Esophagus squamous epithelium (tissue), 5 donors: Measurements from ENCODE around the gene ALKBH5. TPM values are rescaled to one million over a fixed set of nuclear protein-coding genes. Genes with fewer than 3 reads are reported as not detected.

Experiments used
- DNase-seq: peaks from one replicate; lab custom pipeline; 2025; lab: John Stamatoyannopoulos, UW
- H3K27ac ChIP-seq, 4 donors: fragments of 200-600 bp; sonication (generic); one replicate each; pipeline ENCODE4 v1.5.1; 2016 to 2019; ENCODE audit warnings: mild to moderate bottlenecking in 1 of 4
- H3K27me3 ChIP-seq, 4 donors: fragments of 200-600 bp; sonication (generic); 1 replicate in 3 of 4; 2 replicates in 1 of 4; pipeline versions ENCODE4 v1.5.1 to v1.6.0; 2017 to 2021; ENCODE audit warnings: antibody characterized with exemption in 1 of 4
- H3K36me3 ChIP-seq, 3 donors: fragments of 200-600 bp; sonication (generic); one replicate each; pipeline ENCODE4 v1.5.1; 2016 to 2019
- H3K4me1 ChIP-seq, 3 donors: fragments of 200-600 bp; sonication (generic); one replicate each; pipeline ENCODE4 v1.5.1; 2017 to 2019
- H3K4me3 ChIP-seq, 4 donors: fragments of 200-600 bp; sonication (generic); 1 replicate in 3 of 4; 2 replicates in 1 of 4; pipeline ENCODE4 v1.5.1; 2016 to 2019; ENCODE audit warnings: mild to moderate bottlenecking in 2 of 4, moderate library complexity in 1 of 4
- H3K9me3 ChIP-seq, 3 donors: fragments of 200-600 bp; sonication (generic); one replicate each; pipeline ENCODE4 v1.5.1; 2016 to 2019
- POLR2A ChIP-seq, 4 donors: fragments of 450-650 bp; IDR thresholded peaks; one replicate each; pipeline ENCODE4 v1.6.1; 2017; ENCODE audit warnings: antibody characterized with exemption in 4 of 4, mild to moderate bottlenecking in 4 of 4, moderate library complexity in 3 of 4
- WGBS, 2 donors: methylation state at CpG; one replicate each; pipeline ENCODE4 v1.1.5; 2018; 5-methylcytosine and 5-hydroxymethylcytosine counted together
- intact Hi-C: fragments of 100-400 bp; cut with DNase I; formaldehyde crosslinking; loops from one replicate; pipeline ENCODE4 v1.15.0; 2022
- total RNA-seq, 4 donors: library from RNA; depleted of rRNA; stranded (reverse); fragments of >200 nt; gene quantifications; one replicate each; pipeline ENCODE4 v1.1.0, GENCODE V29; 2016
- TF ChIP-seq, protein P1 (sequence below), 6 experiments: fragments of 450-650 bp in 4 of 6; fragments of 200-600 bp in 2 of 6; sonication (generic) in 2 of 6; IDR thresholded peaks; one replicate each; pipeline ENCODE4 v1.5.1; 2016 to 2019; ENCODE audit warnings: antibody characterized with exemption in 6 of 6, mild to moderate bottlenecking in 4 of 6, moderate library complexity in 4 of 6
- donor health status: DM: yes; HTN: yes; CAD: no.

ALKBH5 gene
- total RNA-seq, 4 donors from 2014 or later = 55.8 to 58.9 (median 56.9) TPM

DNA sequence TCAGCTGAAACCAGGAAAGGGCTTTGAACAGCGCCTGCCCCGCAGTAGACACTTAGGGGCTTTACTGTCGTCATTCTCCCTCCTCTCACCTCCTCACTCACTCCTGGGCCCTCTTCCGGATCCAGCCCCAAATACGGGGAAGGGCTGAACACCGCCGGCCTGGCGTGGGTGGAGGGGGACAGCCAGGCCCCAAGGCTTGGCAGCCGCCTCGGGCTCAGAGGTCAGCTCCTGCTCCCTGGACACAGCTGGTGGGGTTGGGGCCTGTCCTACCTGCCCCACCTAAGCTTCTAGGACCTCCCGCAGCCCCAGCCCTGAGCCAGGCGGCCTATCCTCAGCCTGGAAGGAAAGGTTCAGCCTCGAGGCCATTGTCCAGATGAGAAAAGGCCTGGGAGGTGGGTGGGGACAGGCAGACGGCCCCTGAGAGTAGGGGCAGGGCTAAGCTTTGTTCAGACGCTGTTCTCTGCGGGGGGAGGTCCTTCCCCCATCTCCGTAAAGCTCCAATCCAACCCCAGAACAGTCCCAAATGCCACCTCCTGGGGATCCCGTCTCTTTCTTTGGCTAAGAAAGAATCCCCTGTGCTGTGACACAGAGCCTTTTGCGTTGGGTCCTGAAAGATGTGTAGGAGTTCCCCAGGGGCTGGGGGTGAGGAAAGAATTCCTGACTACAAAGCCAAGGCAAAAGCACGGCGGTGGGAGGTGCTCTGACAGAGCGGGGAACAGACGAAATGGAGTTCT, 40.9 kb downstream of the ALKBH5 start:
- no peak for DNase-seq
- H3K9me3 ChIP-seq = no peaks in the 10 kb centered on the region
- no peaks in the 10 kb centered on the region for H3K36me3 ChIP-seq
- WGBS, 2 donors = 24 to 44% methylated on average over 8 to 12 of the region's 23 CpGs
- H3K4me1 ChIP-seq = peaks cover 19 to 50% (median 19%) of the 10 kb centered on the region in 3 donors
- no peaks in the 10 kb centered on the region for H3K27me3 ChIP-seq
- peak overlapping the region in 3 of 4 donors; percentile 41 to 82 (median 75) for H3K4me3 ChIP-seq
- TF ChIP-seq, protein P1, sequence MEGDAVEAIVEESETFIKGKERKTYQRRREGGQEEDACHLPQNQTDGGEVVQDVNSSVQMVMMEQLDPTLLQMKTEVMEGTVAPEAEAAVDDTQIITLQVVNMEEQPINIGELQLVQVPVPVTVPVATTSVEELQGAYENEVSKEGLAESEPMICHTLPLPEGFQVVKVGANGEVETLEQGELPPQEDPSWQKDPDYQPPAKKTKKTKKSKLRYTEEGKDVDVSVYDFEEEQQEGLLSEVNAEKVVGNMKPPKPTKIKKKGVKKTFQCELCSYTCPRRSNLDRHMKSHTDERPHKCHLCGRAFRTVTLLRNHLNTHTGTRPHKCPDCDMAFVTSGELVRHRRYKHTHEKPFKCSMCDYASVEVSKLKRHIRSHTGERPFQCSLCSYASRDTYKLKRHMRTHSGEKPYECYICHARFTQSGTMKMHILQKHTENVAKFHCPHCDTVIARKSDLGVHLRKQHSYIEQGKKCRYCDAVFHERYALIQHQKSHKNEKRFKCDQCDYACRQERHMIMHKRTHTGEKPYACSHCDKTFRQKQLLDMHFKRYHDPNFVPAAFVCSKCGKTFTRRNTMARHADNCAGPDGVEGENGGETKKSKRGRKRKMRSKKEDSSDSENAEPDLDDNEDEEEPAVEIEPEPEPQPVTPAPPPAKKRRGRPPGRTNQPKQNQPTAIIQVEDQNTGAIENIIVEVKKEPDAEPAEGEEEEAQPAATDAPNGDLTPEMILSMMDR (IDR thresholded peaks at IDR 0.05) = no peak
- no peak for TF ChIP-seq POLR2A (IDR thresholded peaks at IDR 0.05)
- intact Hi-C loops = no loop called here
- peak overlapping the region; percentile 35 to 86 (median 82) for H3K27ac ChIP-seq

DNA sequence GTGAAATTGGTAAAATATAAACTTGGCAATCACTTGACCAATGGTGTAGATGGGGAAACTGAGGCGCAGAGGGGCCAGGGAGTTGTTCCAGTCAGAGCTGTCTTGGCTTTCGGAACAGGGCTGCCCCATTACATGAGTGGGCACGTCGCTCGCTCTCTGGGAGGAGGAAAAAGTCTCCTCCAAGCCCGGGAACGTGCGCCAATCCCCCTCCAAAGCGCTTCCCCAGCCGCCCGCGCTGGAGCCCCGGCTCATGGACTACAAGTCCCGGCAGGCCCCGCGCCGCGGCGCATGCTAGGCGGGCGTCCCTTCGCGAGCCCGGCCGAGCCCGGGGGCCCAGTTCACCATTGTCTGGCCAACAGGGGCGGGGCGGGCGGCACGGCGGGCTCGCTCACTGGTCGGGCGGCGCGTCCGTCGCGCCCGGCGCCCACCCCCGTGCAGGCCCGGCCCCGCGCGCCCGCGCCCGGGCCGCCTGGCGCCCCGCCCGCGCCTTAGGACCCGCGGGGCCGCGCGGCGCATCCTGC, 41.6 kb downstream of the ALKBH5 start, which contains the start of gene LLGL1:
TSS of gene LLGL1 (plus strand) at position 515 of the 521 bp plus-strand sequence. CDS start 48 bp downstream, outside the sequence.
- 3% methylated on average over 5 of the region's 60 CpGs; no CpG with 5 or more reads in 1 of the 2 donors for WGBS, 2 donors
- H3K4me1 ChIP-seq = peaks cover 19 to 50% (median 19%) of the 10 kb centered on the region in 3 donors

DNA sequence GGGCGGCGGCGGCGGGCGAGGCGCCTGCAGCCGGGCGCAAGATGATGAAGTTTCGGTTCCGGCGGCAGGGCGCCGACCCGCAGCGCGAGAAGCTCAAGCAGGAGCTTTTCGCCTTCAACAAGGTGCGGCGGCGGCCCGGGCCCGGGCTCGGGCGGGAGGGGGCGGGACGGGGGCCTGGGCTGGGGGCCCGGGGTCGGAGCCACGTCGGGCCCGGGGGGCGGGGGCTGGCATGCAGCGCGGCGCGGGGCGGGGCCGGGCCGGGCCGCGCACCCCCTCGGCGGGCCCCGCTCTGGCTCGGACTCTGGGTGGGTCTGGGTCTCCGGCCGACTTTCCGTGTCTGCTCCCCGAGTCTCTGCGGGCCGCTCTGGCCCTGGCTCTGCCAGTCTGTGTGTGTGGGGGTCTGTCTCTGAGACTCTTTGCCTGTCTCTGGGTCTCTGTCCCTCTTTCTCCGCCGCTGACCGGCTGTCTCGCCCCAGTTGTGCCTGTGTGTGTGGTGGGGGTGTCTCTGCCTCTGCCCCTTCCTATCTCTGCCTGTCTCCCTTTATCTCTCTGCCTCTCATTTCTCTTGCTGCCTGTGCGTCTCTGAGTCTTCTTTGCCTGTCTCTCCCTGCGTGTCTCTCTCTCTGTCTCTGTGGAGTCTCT, 42.1 kb downstream of the ALKBH5 start:
- peak overlapping the region; percentile 67 to 84 (median 81) for H3K27ac ChIP-seq
- DNase-seq = no peak

More for the DNA sequence above, 41.6 kb downstream of the ALKBH5 start, which contains the start of gene LLGL1:
- TF ChIP-seq, protein P1 (IDR thresholded peaks at IDR 0.05) = no peak
- TF ChIP-seq POLR2A (IDR thresholded peaks at IDR 0.05) = no peak
- peak within 1 kb of the TSS; percentile 78 to 86 (median 82) for H3K27ac ChIP-seq
- intact Hi-C loops = no loop called here
- peak; percentile 88 for DNase-seq
- H3K4me3 ChIP-seq = peak within 1 kb of the TSS; percentile 58 to 82 (median 68)
- no peaks in the 10 kb centered on the region for H3K27me3 ChIP-seq
- no peaks in the 10 kb centered on the region for H3K9me3 ChIP-seq
- no peaks in the 10 kb centered on the region for H3K36me3 ChIP-seq

DNA sequence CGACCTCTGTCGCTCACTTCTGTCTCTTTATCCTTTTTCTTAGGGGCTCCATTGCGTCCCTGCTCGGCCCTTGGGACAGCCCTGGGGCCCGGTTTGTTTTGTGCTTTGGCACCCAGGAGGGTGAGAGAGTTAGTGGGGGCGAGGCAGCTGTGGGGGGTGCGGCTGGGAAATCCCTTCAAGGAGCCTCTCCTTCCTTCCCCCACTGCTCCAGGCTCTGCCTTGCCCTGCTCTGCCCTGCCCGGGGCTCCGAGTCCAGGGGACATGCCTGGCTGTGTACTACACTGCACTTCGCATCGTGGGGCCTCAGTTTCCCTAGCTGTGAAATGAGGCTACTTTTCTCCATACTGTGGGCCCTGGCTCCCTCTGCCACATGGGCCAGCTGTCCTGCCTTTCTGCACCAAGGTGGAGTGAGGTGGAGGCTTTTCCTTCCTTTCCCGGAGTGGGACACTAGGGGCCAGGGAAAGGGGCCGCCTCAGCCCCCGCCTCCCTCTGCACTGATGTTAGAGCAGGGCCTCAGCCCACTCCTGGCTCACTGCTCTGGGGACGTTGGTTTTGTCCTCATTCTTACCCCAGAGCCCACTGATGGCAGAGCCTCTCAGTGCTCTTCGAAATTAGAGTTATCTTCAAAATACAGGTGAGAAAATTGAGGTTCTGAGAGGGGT, 42.8 kb downstream of the ALKBH5 start:
- 0 to 20% methylated on average over 3 to 12 of the region's 16 CpGs for WGBS, 2 donors
- no peaks in the 10 kb centered on the region for H3K27me3 ChIP-seq

More for the DNA sequence above, 42.1 kb downstream of the ALKBH5 start:
- intact Hi-C loops = no loop called here
- H3K4me1 ChIP-seq = peaks cover 19 to 50% (median 19%) of the 10 kb centered on the region in 3 donors
- 0 to 1% methylated on average over 6 to 7 of the region's 57 CpGs for WGBS, 2 donors
- no peaks in the 10 kb centered on the region for H3K36me3 ChIP-seq
- peak overlapping the region; percentile 58 to 82 (median 68) for H3K4me3 ChIP-seq
- H3K27me3 ChIP-seq = no peaks in the 10 kb centered on the region
- TF ChIP-seq, protein P1 (IDR thresholded peaks at IDR 0.05) = no peak
- TF ChIP-seq POLR2A (IDR thresholded peaks at IDR 0.05) = no peak
- H3K9me3 ChIP-seq = no peaks in the 10 kb centered on the region

More for the DNA sequence above, 42.8 kb downstream of the ALKBH5 start:
- intact Hi-C loops = no loop called here
- H3K4me1 ChIP-seq = peaks cover 19 to 45% (median 19%) of the 10 kb centered on the region in 3 donors
- H3K36me3 ChIP-seq = no peaks in the 10 kb centered on the region
- H3K27ac ChIP-seq = peak overlapping the region in 3 of 4 donors; percentile 67 to 84 (median 78)
- no peak for DNase-seq
- peak overlapping the region; percentile 58 to 82 (median 68) for H3K4me3 ChIP-seq
- H3K9me3 ChIP-seq = no peaks in the 10 kb centered on the region
- TF ChIP-seq POLR2A (IDR thresholded peaks at IDR 0.05) = no peak
- TF ChIP-seq, protein P1 (IDR thresholded peaks at IDR 0.05) = no peak
